DMS153 (cell line): ENCODE results near the gene SRCIN1.

Experiments used
- DNase-seq: peaks from one replicate; lab custom pipeline; 2025; lab: John Stamatoyannopoulos, UW

SRCIN1 gene

GRCh38 chr17:38616361-38616760, 10.6 kb upstream of the SRCIN1 start:
- peak; percentile 19 for DNase-seq

GRCh38 chr17:38613981-38614779, 8.4 kb upstream of the SRCIN1 start:
- peak; percentile 30 for DNase-seq

- DNase-seq = no peak
These were observed 7.8 kb upstream of the SRCIN1 start for GRCh38 chr17:38613525-38613980.

GRCh38 chr17:38611872-38612376, 6.2 kb upstream of the SRCIN1 start:
- no peak for DNase-seq

GRCh38 chr17:38611070-38611786, 5.5 kb upstream of the SRCIN1 start:
- DNase-seq = no peak

GRCh38 chr17:38609280-38610031, 3.7 kb upstream of the SRCIN1 start:
- no peak for DNase-seq

- peak; percentile 69 for DNase-seq
These were observed 2.9 kb upstream of the SRCIN1 start for GRCh38 chr17:38608648-38609047.

GRCh38 chr17:38606646-38607611, 1.2 kb upstream of the SRCIN1 start:
- no peak for DNase-seq

- DNase-seq = no peak
These were observed 326 bp downstream of the SRCIN1 start for GRCh38 chr17:38605411-38605840.

GRCh38 chr17:38604479-38605403, 1.0 kb downstream of the SRCIN1 start:
- DNase-seq = no peak

GRCh38 chr17:38603786-38604478, 1.8 kb downstream of the SRCIN1 start:
- no peak for DNase-seq

GRCh38 chr17:38602956-38603785, 2.6 kb downstream of the SRCIN1 start:
- no peak for DNase-seq

GRCh38 chr17:38602453-38602852, 3.3 kb downstream of the SRCIN1 start:
- DNase-seq = no peak

GRCh38 chr17:38601539-38602351, 4.0 kb downstream of the SRCIN1 start:
- peak; percentile 72 for DNase-seq

- no peak for DNase-seq
These were observed 4.8 kb downstream of the SRCIN1 start for GRCh38 chr17:38600906-38601305.

GRCh38 chr17:38600416-38600815, 5.3 kb downstream of the SRCIN1 start:
- no peak for DNase-seq

- no peak for DNase-seq
These were observed 6.3 kb downstream of the SRCIN1 start for GRCh38 chr17:38599398-38599856.
